PC-9 (cell line): Measurements from ENCODE around the gene CDK5RAP2.

Source experiments
- EZH2 ChIP-seq: fragments of 200-600 bp; sonication (generic); IDR thresholded peaks from 2 replicates; pipeline ENCODE4 v1.8.0; 2017; ENCODE audit warnings: antibody characterized with exemption, low read depth
- TF ChIP-seq, protein P1 (sequence below): fragments of 200-600 bp; sonication (generic); conservative IDR thresholded peaks from 2 replicates; pipeline ENCODE4 v1.6.1; 2017; ENCODE audit warnings: mixed run types, antibody characterized with exemption, mild to moderate bottlenecking, moderate library complexity

- TF ChIP-seq, protein P1, sequence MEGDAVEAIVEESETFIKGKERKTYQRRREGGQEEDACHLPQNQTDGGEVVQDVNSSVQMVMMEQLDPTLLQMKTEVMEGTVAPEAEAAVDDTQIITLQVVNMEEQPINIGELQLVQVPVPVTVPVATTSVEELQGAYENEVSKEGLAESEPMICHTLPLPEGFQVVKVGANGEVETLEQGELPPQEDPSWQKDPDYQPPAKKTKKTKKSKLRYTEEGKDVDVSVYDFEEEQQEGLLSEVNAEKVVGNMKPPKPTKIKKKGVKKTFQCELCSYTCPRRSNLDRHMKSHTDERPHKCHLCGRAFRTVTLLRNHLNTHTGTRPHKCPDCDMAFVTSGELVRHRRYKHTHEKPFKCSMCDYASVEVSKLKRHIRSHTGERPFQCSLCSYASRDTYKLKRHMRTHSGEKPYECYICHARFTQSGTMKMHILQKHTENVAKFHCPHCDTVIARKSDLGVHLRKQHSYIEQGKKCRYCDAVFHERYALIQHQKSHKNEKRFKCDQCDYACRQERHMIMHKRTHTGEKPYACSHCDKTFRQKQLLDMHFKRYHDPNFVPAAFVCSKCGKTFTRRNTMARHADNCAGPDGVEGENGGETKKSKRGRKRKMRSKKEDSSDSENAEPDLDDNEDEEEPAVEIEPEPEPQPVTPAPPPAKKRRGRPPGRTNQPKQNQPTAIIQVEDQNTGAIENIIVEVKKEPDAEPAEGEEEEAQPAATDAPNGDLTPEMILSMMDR: no peak
- no peak for TF ChIP-seq EZH2
Observed at GRCh38 chr9:120350596-120350995, 229.4 kb downstream of the CDK5RAP2 start.
